ENCODE measurements around the gene COX6B2.
A peak's percentile ranks its signal among the peaks of the same experiment; 100 is the strongest.
"Not testable (repeated sequence)": the region's sequence is repeated elsewhere in the genome, so short reads cannot be mapped to it uniquely, and the experiment has no call there.

The COX6B2 gene

DNA sequence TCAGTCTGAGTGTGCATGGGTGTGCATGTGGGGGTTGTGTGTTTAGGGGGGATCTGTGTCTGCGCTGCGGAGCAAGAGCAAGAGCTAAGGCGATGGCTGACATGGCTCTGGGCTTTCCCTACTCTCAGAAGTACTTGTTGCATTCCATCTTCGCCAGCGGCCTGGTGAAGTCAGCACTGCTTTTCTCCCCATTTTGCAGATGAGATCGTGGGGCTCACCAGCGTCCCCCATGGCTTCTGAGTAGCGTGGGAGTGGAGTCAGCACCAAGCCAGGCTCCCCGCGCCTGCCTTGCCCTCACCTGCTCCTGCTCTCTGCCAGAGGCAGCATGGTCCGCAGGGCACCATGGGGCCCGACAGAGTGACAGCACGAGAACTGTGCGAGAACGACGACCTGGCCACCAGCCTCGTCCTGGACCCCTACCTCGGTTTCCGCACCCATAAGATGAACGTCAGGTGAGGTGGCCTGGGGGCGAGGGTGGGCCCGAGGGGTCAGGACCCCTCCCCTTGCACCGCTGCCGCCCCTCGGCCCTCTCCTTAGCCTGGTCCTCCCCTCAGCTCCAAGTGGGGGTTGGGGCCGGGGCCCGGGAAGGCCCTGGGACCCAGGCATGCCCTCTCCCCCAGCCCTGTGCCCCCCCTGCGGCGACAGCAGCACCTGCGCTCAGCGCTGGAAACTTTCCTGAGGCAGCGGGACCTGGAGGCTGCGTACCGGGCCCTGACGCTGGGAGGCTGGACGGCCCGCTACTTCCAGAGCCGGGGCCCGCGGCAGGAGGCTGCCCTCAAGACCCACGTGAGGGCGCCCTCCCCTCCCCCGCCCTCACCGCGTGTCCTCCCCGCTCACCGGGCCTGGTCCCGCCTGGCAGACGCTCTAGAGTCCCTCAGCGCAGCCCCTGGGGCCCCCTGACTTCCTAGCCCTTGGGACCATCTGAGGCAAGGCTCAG lies 12.7 kb downstream of the COX6B2 start:
- no peak for DNase-seq (ENCODE audit: low read depth)

DNA sequence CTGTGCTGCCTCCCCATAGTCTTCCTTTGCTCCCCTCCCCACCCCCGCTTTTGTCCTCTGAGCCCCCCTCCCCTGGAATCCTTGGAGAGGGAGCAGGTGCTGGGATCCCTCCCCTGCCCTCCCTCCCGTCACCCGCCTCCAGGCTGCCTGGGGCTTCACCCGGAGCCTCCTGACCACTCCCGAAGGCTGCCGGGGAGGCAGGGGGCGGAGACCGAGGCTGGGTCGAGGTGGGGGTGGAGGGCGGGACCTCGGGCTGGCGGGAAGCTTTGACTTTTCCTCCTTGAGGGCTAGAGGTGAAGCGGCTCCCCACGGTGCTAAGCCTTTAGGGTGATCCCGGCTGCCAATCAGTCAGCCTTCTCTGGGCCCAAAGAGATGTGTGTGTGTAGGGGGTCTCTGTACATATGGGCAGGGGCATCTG lies 13.3 kb downstream of the COX6B2 start:
- DNase-seq (ENCODE audit: low read depth): peak; percentile 60

DNA sequence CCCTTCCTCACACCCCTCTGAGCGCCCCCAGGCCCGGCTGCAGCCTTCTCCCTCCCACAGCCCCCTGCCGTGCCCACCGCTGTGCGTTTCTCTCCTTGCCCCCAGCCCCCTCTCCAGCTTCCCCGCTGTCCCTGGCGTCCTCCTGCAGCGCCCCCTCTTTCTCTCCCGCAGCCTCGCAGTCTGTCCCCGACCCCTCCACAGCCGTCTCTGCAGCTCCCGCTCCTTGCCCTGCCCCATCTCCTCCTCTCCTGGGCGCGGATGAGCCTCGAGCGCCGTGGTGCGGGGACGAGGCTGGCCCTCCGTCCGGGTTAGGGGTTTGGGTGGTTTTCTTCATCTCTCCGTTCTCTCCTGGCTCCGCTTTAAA lies 13.8 kb downstream of the COX6B2 start:
- DNase-seq (ENCODE audit: low read depth): no peak

DNA sequence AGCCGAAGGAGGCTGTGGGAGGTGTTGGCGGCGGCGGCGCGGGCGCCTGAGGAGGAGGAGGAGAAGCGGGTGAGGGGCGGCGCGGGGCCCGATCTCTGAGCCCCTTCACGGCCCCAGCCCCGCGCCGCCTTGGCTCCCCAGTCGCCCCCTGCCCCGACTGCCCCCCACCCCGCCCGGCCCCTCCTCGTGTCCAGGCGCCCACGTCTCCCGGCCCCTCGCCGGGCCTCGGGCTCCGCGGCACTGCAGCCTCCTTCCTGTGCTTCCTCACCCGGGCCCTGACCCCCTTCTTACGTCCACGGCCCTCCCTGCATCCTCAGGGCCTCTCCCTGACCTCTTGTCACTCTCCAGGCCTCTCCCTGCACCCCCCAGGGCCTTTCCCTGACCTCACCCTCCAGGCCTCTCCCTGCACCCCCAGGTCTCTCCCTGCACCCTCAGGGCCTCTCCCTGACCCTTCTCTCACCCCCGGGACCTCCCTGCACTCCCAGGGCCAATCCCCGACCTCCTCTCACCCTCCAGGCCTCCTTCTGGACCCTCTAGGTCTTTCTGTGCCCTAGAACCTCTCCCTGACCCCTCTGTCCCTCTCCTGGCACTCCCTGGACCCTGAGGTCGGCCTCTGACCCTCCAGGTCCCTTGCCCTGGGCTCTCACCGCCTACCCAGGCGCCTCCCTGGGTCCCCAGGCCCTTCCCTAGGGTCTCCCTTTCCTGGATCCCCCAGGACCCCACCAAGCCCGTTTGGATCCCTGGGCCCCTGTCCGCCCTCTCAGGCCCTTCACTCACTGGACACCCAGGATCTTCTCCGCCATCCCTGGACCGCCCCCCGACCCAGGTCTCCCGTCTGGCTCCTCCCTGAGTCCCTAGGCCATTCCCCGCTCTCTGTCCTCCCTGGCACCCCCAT lies 14.4 kb downstream of the COX6B2 start:
- DNase-seq (ENCODE audit: low read depth): no peak

DNA sequence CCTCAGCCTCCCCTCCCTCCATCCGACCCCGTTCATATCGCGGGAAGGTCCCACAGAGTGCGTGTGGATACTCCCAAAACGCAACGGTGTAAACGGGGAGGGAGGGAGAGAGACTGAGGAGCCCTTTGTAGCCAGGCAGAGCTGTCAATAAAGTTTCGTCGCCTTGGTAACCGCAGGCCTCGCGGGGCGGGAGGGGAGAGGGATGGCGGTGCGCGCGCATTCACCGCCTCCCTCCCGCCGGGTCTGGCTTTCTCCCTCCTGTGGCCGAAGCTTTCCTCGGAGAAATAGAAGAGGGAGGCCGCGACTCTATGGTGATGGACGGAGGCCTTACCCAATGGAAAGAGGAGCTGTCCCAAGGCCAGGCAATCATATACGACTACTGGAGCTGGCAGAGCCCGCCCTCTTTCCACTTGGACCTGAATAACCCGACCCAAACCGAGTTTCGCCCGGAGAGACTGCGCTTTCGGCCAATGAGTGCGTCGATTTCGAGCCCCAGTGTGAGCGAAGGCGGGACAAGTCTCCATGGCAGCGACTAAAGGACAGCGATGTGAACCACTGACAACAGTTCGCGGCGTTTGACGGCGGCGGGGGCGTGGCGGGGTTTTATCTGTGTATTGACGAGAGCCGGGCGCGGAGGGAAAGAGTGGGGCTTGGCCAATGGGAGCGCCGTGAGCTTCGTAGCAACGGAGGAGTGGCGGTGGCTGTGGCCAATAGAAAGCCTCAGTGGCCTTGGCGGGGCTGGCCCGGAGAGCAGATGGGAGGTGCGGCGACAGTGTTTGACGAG lies 15.2 kb downstream of the COX6B2 start, which contains the start of gene KMT5C:
KMT5C (plus strand) TSS at position 772 of the 784 bp plus-strand sequence. CDS start 2,061 bp downstream, outside the sequence.
- DNase-seq (ENCODE audit: low read depth): peak; percentile 100

DNA sequence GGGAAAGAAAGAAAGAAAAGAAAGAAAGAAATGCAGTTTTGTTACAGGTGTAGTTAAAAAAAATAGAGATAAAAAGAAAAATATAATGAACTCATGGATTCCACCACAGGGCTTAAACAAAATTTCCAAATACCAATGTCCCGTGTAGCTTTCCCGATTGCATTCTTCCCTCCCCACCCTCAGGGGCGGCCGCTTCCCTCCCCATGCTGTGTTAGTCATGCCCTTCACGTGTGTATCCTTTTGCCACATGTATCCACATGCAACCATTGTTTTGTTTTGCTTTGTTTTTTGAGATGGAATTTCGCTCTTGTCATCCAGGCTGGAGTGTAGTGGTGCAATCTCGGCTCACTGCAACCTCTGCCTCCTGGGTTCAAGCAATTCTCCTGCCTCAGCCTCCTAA lies 18.4 kb downstream of the COX6B2 start:
- DNase-seq (ENCODE audit: low read depth): no peak

DNA sequence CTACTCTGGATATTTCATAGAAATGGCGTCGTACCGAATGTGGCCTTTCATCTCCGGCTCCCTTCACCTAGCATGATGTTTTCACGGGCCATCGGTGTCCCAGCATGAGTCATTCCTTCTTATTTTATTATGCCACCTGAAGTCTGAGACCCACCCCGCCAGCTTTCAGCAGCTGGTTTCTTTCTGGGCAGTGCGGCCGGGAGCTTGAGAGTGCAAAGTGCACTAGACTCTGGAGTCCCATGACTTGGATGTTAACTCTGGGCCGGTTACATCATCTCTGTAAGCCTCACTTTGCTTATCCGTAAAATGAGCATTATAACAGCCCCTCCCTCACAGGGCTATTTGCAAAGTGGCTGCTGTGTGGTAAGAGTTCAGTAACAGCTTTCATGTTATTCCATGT lies 20.6 kb downstream of the COX6B2 start:
- DNase-seq (ENCODE audit: low read depth): no peak

DNA sequence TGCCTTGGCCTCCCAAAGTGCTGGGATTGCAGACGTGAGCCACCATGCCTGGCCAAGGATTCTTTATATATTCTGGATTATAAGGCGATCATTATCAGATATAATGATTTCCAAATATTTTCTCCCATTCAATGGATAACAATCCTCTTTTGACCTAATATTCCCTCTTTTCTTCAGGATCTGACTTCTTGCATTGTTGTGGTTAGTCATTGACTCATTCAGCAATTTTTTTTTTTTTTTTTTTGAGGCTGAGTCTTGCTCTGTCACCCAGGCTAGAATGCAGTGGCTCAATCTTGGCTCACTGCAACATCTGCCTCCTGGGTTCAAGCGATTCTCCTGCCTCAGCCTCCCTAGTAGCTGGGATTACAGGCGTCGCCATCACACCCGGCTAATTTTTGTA lies 24.7 kb downstream of the COX6B2 start:
- DNase-seq (ENCODE audit: low read depth): not testable (repeated sequence)

DNA sequence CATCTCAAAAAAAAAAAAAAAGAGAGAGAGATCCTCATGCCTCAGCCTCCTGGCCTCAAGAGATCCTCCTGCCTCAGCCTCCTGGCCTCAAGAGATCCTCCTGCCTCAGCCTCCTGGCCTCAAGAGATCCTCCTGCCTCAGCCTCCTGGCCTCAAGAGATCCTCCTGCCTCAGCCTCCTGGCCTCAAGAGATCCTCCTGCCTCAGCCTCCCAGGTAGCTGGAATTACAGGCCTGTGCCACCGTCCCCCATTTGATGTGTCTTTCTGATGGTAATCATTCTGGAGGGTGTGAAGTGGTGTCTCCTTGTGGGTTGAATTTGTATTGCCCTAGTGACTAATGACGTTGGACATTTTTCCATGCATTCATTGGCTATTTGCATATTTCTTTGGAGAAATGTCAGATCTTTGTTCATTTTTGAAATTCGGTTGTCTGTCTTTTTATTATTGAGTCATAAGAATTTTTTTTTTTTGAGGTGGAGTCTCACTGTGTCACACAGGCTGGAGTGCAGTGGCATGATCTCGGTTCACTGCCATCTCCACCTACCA lies 25.7 kb downstream of the COX6B2 start:
- DNase-seq (ENCODE audit: low read depth): not testable (repeated sequence)

DNA sequence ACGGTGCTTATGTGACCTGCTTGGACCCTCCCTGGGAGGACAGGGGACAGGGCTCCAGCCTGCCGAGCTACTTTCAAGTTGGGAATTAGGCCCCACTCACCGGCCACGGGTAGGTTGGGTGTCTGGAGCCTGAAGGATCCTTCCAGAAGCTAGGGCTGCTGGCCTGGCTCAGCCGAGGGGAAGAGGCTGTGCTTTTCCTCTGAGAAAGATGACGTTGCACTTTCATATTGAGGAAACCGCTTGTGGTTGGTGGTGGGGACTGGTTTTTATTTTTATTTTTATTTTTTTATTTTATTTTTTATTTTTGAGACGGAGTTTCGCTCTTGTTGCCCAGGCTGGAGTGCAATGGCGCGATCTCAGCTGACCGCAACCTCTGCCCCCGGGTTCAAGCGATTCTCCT lies 29.3 kb downstream of the COX6B2 start, which contains the start of gene TMEM150B:
TMEM150B (minus strand) TSS at position 170 of the 400 bp plus-strand sequence. CDS start 4,305 bp downstream, outside the sequence.
- no peak for DNase-seq (ENCODE audit: low read depth)

DNA sequence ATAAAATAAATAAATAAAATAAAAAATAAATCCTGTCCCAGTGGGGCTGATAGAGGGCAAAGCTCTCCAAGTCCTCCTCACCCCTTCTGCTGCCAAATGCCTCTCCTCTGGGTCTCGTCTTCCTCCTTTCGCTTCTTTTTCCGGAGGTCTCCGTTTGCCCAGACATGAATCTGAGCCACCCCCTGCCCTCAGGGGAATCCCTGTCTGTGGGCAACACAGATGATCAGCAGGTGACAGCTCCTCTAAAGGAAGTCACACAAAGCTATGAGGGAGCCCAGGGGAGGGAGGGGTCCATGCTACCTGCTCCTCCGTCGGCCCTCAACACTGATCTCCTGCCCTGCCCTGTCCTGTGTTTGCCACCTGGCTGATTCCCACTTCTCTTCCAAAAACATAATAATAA lies 29.9 kb downstream of the COX6B2 start:
- no peak for DNase-seq (ENCODE audit: low read depth)

DNA sequence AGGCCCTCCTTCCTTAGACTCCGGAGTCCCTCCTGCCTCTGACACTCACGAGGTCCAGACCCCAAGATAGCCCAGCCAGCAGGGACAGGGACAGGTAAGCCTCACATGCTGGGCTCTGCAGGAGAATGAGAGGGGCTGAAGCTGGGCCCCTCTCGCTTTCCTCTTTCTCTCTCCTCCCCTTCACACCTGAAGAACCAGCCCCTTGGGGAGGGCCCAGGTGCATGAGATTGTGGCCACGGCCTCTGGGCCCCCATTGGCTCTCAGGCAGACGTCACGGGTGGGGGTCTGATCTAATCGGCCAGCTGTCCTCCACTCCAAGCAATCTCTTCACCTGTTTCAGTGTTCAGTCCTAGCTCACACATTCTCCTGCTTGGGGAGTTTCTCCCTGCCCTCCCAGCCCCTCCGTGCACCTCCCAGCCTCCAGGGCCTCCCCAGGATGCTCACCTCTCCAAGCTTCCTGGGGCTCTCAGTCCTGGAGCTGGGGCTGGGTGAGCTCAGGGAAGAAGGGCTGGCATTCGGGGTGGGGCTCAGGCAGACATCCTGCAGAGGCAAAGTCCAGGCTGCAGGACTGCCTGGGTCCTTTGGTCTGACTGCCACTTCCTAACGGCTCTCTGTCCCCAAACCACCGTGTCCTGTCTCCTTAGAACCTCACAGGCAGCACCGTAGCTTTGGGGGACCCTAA lies 32.2 kb downstream of the COX6B2 start:
- no peak for DNase-seq (ENCODE audit: low read depth)

DNA sequence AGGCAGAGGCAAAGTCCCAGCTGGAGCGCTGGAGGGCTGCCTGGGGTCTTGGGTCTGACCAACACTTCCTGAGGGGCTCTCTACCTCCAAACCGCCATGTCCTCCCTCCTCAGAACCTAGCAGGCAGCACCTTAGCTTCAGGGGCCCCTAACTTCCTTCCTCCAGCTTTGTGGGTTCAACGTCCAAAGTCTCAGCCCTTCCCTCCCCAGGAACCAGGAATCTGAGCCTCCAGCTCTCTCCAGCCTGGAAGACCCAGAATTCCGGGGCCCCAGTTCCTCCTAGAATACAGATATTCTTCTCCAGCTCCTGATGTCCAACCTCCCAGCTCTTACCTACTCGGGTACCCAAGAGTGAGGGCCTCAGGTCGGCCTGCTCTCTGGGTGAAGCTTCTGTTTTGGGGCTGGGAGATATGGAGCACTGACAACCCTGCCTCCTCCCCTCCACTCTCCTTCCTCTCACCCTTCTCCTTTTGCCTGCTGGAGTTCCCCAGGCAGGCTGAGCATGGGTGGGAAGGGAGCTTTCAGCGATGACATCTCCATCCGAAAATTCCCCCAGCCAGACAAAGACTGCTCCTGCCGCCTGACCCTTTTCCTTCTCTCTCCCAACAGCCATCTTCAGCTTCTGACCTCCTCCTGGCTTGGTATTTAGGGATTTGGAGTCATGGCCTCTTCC lies 32.9 kb downstream of the COX6B2 start:
- no peak for DNase-seq (ENCODE audit: low read depth)

DNA sequence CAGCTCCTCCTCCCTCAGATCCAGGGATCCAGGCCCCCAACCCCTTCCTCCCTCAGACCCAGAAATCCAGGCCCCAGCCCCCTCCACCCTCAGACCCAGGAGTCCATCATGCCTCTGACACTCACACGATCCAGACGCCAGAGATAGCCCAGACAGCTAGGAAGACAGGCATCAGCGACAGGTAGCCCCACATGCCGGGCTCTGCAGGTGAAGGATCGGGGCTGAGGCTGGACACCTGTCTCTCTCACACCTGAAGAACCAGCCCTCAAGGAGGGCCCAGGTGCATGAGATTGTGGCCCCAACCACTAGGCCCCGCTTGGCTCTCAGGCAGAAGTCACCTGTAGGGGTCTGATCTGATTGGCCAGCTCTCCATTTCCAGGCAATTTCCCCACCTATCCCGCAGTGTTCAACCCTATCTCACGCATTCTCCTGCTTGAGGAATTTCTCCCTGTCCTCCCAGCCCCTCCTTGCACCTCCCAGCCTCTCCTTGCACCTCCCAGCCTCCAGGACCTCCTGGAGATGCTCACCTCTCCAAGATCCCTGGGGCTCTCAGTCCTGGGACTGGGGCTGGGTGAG lies 33.6 kb downstream of the COX6B2 start:
- DNase-seq (ENCODE audit: low read depth): no peak

DNA sequence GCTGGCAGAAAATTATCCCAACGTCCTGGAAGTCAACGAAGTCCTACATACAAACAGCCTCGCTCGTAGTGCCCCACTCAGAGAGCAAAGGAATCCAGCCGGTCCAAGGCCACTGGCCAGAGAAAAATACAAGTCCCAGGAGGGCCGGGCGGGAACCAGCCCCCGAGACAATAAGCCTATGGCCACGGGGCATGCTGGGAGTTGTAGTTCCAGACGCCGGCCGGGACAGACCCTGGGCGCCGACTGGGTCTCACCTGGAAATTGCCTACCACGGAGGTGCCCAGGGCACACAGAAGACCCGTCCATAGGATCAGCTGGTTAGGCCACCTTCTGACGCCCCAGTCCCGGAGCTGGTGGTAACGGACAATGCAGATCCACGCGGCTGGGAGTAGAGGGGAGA lies 34.7 kb downstream of the COX6B2 start:
- DNase-seq (ENCODE audit: low read depth): peak; percentile 43

DNA sequence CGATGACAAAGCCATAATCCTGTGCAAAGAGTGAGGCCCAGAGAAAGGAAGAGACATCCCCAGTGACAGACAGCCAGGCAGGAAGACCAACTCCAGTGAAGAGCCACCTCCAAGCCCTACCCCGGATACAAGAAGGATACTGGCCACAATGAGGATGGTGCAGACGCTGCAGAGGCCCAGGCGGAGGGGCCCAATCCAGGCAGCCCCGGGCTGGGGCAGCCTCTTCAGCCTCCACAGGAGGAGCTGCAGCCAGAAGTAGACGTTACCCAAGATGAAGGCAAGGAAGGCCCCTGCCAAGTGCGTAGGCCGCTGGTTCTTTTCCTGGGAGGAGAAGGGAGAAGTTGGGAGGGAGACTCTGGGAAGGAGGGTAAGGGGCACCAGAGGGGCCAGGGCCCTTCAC lies 37.9 kb downstream of the COX6B2 start:
- DNase-seq (ENCODE audit: low read depth): no peak

DNA sequence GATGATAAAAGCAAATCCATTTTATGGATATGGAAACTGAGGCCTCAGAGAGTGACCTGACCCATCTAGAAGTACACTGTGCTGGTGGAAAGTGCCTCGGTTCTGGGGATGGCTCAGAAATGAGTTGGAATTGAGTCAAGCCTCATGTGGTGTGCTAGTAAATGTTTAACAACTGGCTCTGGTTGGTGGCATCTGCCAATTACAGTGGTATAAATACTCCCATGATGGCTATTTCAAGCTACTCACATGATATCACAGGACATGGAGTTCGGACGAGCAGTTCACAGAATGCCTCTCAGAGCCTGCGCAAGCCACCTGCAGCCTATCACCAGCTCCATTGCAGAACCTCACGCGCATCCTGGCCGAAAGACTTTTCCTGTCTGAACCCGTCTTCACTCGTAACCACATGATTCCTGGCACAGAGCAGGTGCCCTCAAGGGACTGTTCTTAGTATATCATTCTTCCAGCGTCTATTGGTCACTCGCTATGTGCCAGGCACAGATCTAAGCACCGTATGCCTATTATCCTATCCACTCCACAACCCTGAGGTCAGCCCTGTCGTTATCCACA lies 38.5 kb downstream of the COX6B2 start:
- no peak for DNase-seq (ENCODE audit: low read depth)

DNA sequence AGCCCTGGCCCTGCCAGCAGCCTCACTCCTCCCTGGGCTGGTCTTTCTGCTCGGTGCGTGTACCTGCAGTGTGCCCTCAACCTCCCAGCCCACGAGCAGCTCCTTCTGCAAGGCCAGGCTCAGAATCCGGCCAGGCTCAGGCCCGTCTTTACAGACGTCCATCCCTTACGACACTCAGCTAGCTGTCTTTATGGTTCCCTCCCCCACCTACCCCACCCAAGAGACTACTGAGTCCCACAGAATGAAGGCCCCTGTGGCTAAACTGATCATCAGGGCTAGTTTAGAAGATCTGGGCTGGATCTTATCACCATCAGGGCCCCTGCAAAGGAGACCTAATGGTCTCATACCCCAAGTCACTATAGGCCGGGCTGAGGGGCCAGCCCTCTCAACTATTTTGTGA lies 40.1 kb downstream of the COX6B2 start:
- no peak for DNase-seq (ENCODE audit: low read depth)

DNA sequence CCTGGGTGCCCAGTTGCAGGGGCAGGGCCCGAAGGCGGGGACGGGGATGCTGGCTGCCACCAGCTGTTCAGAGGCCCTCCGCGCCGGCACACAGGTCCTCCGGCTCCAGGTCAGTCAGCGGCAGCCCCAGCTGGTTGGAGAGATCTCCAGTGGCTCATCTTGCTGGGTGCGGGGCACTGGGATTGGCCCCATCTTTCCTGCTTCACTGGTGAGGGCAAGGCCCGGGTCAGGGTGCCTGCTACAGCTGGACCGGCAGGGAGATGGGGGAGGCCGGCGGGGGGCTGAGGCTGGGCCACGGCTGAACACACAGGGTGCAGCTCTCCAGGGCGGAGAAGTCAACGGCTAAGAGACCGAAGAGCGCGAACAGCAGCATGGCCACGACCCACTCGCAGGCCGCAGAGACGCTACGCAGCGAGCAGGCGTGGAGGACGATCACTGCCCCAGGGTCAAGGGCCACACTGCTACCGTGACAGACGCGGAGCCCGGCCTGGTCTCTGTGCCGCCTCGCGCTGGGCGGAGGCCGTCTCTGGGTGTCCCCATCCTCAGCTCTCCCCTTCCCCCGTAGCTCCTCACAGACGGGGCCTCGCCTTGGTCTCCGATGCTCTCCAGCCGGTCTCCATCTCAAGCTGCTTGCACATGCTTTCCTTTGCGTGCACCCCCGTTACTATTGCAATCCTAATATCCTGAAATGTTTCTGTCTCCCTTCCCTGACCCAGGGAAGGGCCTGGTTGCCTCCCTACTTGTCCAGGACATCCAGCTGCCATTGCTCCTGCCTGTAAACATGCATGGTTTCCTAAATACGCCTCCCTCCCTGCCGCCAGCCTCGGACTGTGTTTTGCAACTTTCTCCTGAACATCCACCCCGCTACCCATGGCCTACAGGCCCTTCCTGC lies 41.7 kb downstream of the COX6B2 start:
- DNase-seq (ENCODE audit: low read depth): no peak

Data from iris pigment epithelial cell (primary cell).